ENCODE measurements around the gene XPNPEP1. TPM values are rescaled to one million over a fixed set of nuclear protein-coding genes. Genes with fewer than 3 reads are reported as not detected.

The XPNPEP1 gene
- 81.3 and 106 TPM in 2 replicates for total RNA-seq

GRCh38 chr10:109922976-109923921 is at the start of gene XPNPEP1:
Gene XPNPEP1, minus strand, starts transcription at chr10:109923511. Its CDS starts 78 bp downstream, at chr10:109923433.

Other genes with a start within 250 kb of the XPNPEP1 start
- gene ADD3, start 84.5 kb upstream of the XPNPEP1 start, total RNA-seq, result 27.7 and 29.5 TPM in 2 replicates

Data from mammary microvascular endothelial cell (primary cell).